H1 (cell line): ENCODE results near the gene CPSF4L. TPM values are rescaled to one million over a fixed set of nuclear protein-coding genes. Genes with fewer than 3 reads are reported as not detected.

ENCODE experiments used
- ASH2L ChIP-seq: fragments of 200-600, 300-600 bp; sonication (generic); IDR thresholded peaks from one replicate; pipeline ENCODE4 v1.7.1; 2017; ENCODE audit warnings: low read length
- BCL11A ChIP-seq, 2 experiments: IDR thresholded peaks; one replicate each; pipeline ENCODE4 v1.6.1; 2011; ENCODE audit warnings: low read depth in 2 of 2, low read length in 2 of 2, mild to moderate bottlenecking in 2 of 2
- BRCA1 ChIP-seq: IDR thresholded peaks from 2 replicates; pipeline ENCODE4 v1.6.1; 2012; ENCODE audit warnings: low read depth, low read length, improper control_type of control experiment
- EP300 ChIP-seq, 2 experiments: IDR thresholded peaks; 1 replicate in 1 of 2; 2 replicates in 1 of 2; pipeline ENCODE4 v1.6.1; 2011 to 2012; ENCODE audit warnings: low read depth in 2 of 2, low read length in 2 of 2, mild to moderate bottlenecking in 2 of 2, borderline replicate concordance in 1 of 2, inconsistent platforms in 1 of 2, moderate library complexity in 1 of 2
- GABPA ChIP-seq: IDR thresholded peaks from 2 replicates; pipeline ENCODE4 v1.6.1; 2011; ENCODE audit warnings: mild to moderate bottlenecking, low read length, moderate library complexity, borderline replicate concordance; ENCODE audit not compliant: insufficient read depth
- GTF2F1 ChIP-seq: IDR thresholded peaks from 2 replicates; pipeline ENCODE4 v1.6.1; 2012; ENCODE audit warnings: low read depth, low read length, improper control_type of control experiment, borderline replicate concordance
- HDAC2 ChIP-seq, 2 experiments: fragments of 300-600 bp in 1 of 2; sonication (generic) in 1 of 2; IDR thresholded peaks; 2 replicates each; pipeline ENCODE4 v1.6.1; 2011 to 2012; ENCODE audit warnings: low read depth in 2 of 2, low read length in 2 of 2, mild to moderate bottlenecking in 2 of 2, moderate library complexity in 2 of 2, borderline replicate concordance in 1 of 2, inconsistent platforms in 1 of 2
- KDM4A ChIP-seq: IDR thresholded peaks from one replicate; pipeline ENCODE4 v1.7.1; 2012; ENCODE audit warnings: low read depth, mild to moderate bottlenecking, moderate library complexity, low read length, inconsistent platforms; ENCODE audit not compliant: severe bottlenecking
- NANOG ChIP-seq: IDR thresholded peaks from 2 replicates; pipeline ENCODE4 v1.6.1; 2011; ENCODE audit warnings: low read length, low read depth, mild to moderate bottlenecking, inconsistent platforms; ENCODE audit not compliant: insufficient read depth, poor library complexity, severe bottlenecking
- NRF1 ChIP-seq: IDR thresholded peaks from 2 replicates; pipeline ENCODE4 v1.6.1; 2011; ENCODE audit warnings: mild to moderate bottlenecking, low read depth, low read length, improper control_type of control experiment
- RAD21 ChIP-seq, 2 experiments: IDR thresholded peaks in 1 of 2; conservative IDR thresholded peaks in 1 of 2; 2 replicates each; pipeline ENCODE4 v1.6.1; 2011; ENCODE audit warnings: low read depth in 2 of 2, low read length in 2 of 2, improper control_type of control experiment in 1 of 2, inconsistent platforms in 1 of 2, mild to moderate bottlenecking in 1 of 2, moderate library complexity in 1 of 2
- RNF2 ChIP-seq: fragments of 200-900, 300-1000 bp; sonication (generic); IDR thresholded peaks from 2 replicates; pipeline ENCODE4 v1.7.1; 2016; ENCODE audit warnings: borderline replicate concordance, low read depth, mild to moderate bottlenecking, antibody characterized with exemption, low read length; ENCODE audit not compliant: poor library complexity, severe bottlenecking; ENCODE audit errors: missing control alignments
- SAP30 ChIP-seq: fragments of 300-600 bp; sonication (generic); IDR thresholded peaks from 2 replicates; pipeline ENCODE4 v1.7.1; 2012; ENCODE audit warnings: low read length, moderate library complexity, mild to moderate bottlenecking, inconsistent platforms; ENCODE audit not compliant: insufficient read depth, insufficient replicate concordance
- SIRT6 ChIP-seq: IDR thresholded peaks from one replicate; pipeline ENCODE4 v1.7.1; 2012; ENCODE audit warnings: low read length, inconsistent platforms
- TBP ChIP-seq: IDR thresholded peaks from 2 replicates; pipeline ENCODE4 v1.6.1; 2011; ENCODE audit warnings: low read depth, low read length, improper control_type of control experiment
- TEAD4 ChIP-seq: IDR thresholded peaks from 2 replicates; pipeline ENCODE4 v1.6.1; 2012; ENCODE audit warnings: low read depth, low read length, inconsistent platforms, mixed read lengths
- YY1 ChIP-seq: IDR thresholded peaks from 2 replicates; pipeline ENCODE4 v1.6.1; 2011; ENCODE audit warnings: low read depth, mild to moderate bottlenecking, low read length
- polyA plus RNA-seq, 7 experiments: library from polyadenylated mRNA; depleted of rRNA in 3 of 7; stranded (reverse) in 5 of 7; unstranded in 2 of 7; fragments of >200 nt in 5 of 7; fragments of 200-250 nt in 2 of 7; gene quantifications; 1 replicate in 5 of 7; 2 replicates in 1 of 7; 4 replicates in 1 of 7; pipeline versions ENCODE4 v1.2.1 to v1.2.3, GENCODE V29; 2011 to 2013; ENCODE audit warnings: missing spikeins in 2 of 7, mixed read lengths in 2 of 7
- total RNA-seq: library from RNA; stranded (reverse); fragmentation: NEBNext Ultra II Directional; extraction: Animal tissue kit (Norgen Biotek cat#: 25700); gene quantifications from 2 replicates; pipeline ENCODE4 v1.2.1, GENCODE V29; 2021
- TF ChIP-seq, protein P1 (sequence below): IDR thresholded peaks from 2 replicates; pipeline ENCODE4 v1.6.1; 2011; ENCODE audit warnings: low read depth, mild to moderate bottlenecking, low read length; ENCODE audit not compliant: insufficient read depth

Gene CPSF4L
- total and polyA plus RNA-seq, 2 of the 8 experiments (the other 6 are each of a cell fraction or from before 2014, with no cell fraction given), result not detected

DNA sequence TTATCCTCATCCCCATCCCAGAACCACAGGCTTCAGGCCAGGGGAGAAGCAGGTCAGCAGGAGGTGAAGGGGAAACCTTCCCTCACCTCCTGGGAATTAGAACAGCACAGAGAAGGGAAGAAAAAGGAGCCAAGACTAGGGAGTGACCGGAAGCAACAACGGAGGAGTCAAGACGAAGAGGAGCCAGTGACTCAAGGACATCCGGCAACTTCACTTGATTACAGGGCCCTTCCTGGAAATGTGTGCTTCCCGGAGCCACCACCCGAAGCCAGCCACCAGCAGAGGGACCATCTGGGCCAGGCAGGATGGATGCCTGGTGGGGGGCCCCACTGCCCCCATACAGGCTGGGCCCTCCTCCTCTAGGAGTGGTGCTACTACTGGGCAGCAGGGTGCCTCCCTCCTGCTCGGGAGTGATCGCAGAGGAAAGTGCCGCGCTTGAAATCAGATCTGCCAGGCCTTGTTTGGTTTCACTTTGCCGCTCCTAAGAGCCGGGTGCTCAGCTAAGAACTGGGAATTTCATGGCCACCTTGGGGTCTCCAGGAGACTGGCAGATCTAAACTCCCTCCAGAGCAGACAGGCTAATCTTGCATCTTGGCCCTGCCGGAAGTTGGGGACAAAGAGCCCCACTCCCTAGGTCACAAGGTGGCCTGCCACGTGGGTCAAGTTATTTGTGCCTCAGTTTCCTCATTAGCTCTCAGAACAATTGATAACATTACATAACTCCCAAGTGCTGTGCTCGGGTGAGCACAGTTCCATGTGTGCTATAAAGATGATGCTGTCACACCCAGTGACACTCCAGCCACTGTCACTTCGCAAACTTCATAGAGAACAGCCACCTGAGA lies 43.5 kb upstream of the CPSF4L start (continued):
- TF ChIP-seq RAD21 (IDR thresholded peaks at IDR 0.05 in 1 of 2, conservative IDR thresholded peaks at IDR 0.05 in 1 of 2; ENCODE audit: low read depth in 2 of 2, low read length in 2 of 2) (peak; percentile 48 to 63), SIRT6 (no peak), RNF2 (no peak), GTF2F1 (no peak), HDAC2 (IDR thresholded peaks at IDR 0.05; ENCODE audit: borderline replicate concordance in 1 of 2, low read depth in 2 of 2, low read length in 2 of 2) (0 out of 4 replicates have a peak, but pooled peaks of 1 of the 2 experiments have one; percentile 45), ASH2L (no peak), TEAD4 (0 out of 2 replicates have a peak, but pooled peaks have one; percentile 2), BCL11A (IDR thresholded peaks at IDR 0.05; ENCODE audit: low read depth in 2 of 2, low read length in 2 of 2) (no peak), BRCA1 (no peak), NANOG (no peak), GABPA (no peak), KDM4A (no peak), YY1 (no peak), NRF1 (no peak), TBP (peak; percentile 50; the same call in 1 of the 2 replicates), SAP30 (no peak), EP300 (IDR thresholded peaks at IDR 0.05; ENCODE audit: borderline replicate concordance in 1 of 2, low read depth in 2 of 2, low read length in 2 of 2) (no peak)
- TF ChIP-seq, protein P1, sequence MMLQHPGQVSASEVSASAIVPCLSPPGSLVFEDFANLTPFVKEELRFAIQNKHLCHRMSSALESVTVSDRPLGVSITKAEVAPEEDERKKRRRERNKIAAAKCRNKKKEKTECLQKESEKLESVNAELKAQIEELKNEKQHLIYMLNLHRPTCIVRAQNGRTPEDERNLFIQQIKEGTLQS, result no peak
